PC-9 (cell line): Measurements from ENCODE around the gene RAET1G. TPM values are rescaled to one million over a fixed set of nuclear protein-coding genes. Genes with fewer than 3 reads are reported as not detected.
A peak's percentile ranks its signal among the peaks of the same experiment; 100 is the strongest.

ENCODE experiments used
- BruUV-seq: library from RNA; stranded (reverse); fragments of 400-500 nt; replicated peaks from 2 replicates; lab custom pipeline; 2021; lab: Mats Ljungman, UMichigan
- CTCF ChIA-PET: fragments of 300-600 bp; sonication (Branson Sonifier 250); formaldehyde crosslinking; loops from one replicate; lab custom pipeline; 2022; ENCODE audit warnings: antibody characterized with exemption; lab: Charles Lee
- POLR2A ChIA-PET: fragments of 300-600 bp; sonication (Branson Sonifier 250); formaldehyde crosslinking; loops from one replicate; lab custom pipeline; 2022; ENCODE audit warnings: antibody characterized with exemption; ENCODE audit not compliant: unreplicated experiment; lab: Charles Lee
- DNase-seq, 2 experiments: peaks; one replicate each; pipeline versions ENCODE4 v3.0.0 to v3.0.0-alpha.2; 2015 to 2022; ENCODE audit warnings: mixed read lengths in 1 of 2
- H2AFZ ChIP-seq: fragments of 200-600 bp; sonication (generic); 2 replicates; pipeline ENCODE4 v1.8.1; 2017; ENCODE audit warnings: antibody characterized with exemption
- H3F3A ChIP-seq: fragments of 200-600 bp; sonication (generic); 2 replicates; pipeline ENCODE4 v1.8.1; 2017; ENCODE audit warnings: antibody characterized with exemption, mild to moderate bottlenecking, low read depth; ENCODE audit not compliant: insufficient read depth
- H3K27ac ChIP-seq: fragments of 200-600 bp; sonication (generic); 2 replicates; pipeline ENCODE4 v1.6.1; 2016; ENCODE audit warnings: mixed run types
- H3K27me3 ChIP-seq: fragments of 200-600 bp; sonication (generic); 2 replicates; pipeline ENCODE4 v1.6.1; 2016; ENCODE audit warnings: low read depth, mixed run types; ENCODE audit not compliant: insufficient read depth
- H3K36me3 ChIP-seq: fragments of 200-600 bp; sonication (generic); 2 replicates; pipeline ENCODE4 v1.6.1; 2016; ENCODE audit warnings: low read depth, mixed run types
- H3K4me1 ChIP-seq: fragments of 200-600 bp; sonication (generic); replicated peaks from 2 replicates; pipeline ENCODE4 v1.6.1; 2016; ENCODE audit warnings: mixed run types; ENCODE audit not compliant: insufficient read depth
- H3K4me2 ChIP-seq: fragments of 200-600 bp; sonication (generic); 2 replicates; pipeline ENCODE4 v1.6.1; 2017; ENCODE audit warnings: mixed run types
- H3K4me3 ChIP-seq: fragments of 200-600 bp; sonication (generic); 2 replicates; pipeline ENCODE4 v1.6.1; 2016; ENCODE audit warnings: mixed run types
- H3K79me2 ChIP-seq: fragments of 200-600 bp; sonication (generic); 2 replicates; pipeline ENCODE4 v1.6.1; 2017; ENCODE audit warnings: low read depth, mixed run types
- H3K9me2 ChIP-seq: fragments of 200-600 bp; sonication (generic); 2 replicates; pipeline ENCODE4 v1.8.1; 2017; ENCODE audit warnings: mild to moderate bottlenecking; ENCODE audit not compliant: insufficient read depth
- H3K9me3 ChIP-seq: fragments of 200-600 bp; sonication (generic); 2 replicates; pipeline ENCODE4 v1.8.1; 2016; ENCODE audit warnings: low read depth; ENCODE audit not compliant: insufficient read depth
- H4K20me1 ChIP-seq: fragments of 200-600 bp; sonication (generic); 2 replicates; pipeline ENCODE4 v1.8.1; 2017; ENCODE audit not compliant: insufficient read depth
- EZH2 ChIP-seq: fragments of 200-600 bp; sonication (generic); IDR thresholded peaks from 2 replicates; pipeline ENCODE4 v1.8.0; 2017; ENCODE audit warnings: antibody characterized with exemption, low read depth
- intact Hi-C: fragments of 100-400 bp; cut with micrococcal nuclease; formaldehyde crosslinking; loops from one replicate; pipeline ENCODE4 v1.10.0; 2022; ENCODE audit not compliant: unreplicated experiment
- total RNA-seq: library from RNA; stranded (reverse); gene quantifications from 2 replicates; pipeline ENCODE4 v1.2.3, GENCODE V29; 2021
- TF ChIP-seq, protein P1 (sequence below): fragments of 200-600 bp; sonication (generic); conservative IDR thresholded peaks from 2 replicates; pipeline ENCODE4 v1.6.1; 2017; ENCODE audit warnings: mixed run types, antibody characterized with exemption, mild to moderate bottlenecking, moderate library complexity

Gene RAET1G
- total RNA-seq, 1 experiment from 2014 or later = not detected

- Histone ChIP-seq H3K4me2 (peak overlapping the region; percentile 89), H3K36me3 (no peaks in the 10 kb centered on the region), H4K20me1 (no peaks in the 10 kb centered on the region), H3K27me3 (no peaks in the 10 kb centered on the region), H2AFZ (peak overlapping the region; percentile 79), H3F3A (no peaks in the 10 kb centered on the region), H3K27ac (no peak overlapping the region), H3K9me3 (no peaks in the 10 kb centered on the region), H3K9me2 (no peaks in the 10 kb centered on the region), H3K79me2 (no peaks in the 10 kb centered on the region), H3K4me1 (peaks cover 4% of the 10 kb centered on the region), H3K4me3 (peak overlapping the region; percentile 62)
- POLR2A ChIA-PET = no interaction called here
- CTCF ChIA-PET = interaction anchor here (1.0 kb wide), 1 partner anchor 60 kb away, joined by 3 read pairs; no protein-coding TSS in a partner anchor
- no TSS peak for BruUV-seq
- TF ChIP-seq, protein P1, sequence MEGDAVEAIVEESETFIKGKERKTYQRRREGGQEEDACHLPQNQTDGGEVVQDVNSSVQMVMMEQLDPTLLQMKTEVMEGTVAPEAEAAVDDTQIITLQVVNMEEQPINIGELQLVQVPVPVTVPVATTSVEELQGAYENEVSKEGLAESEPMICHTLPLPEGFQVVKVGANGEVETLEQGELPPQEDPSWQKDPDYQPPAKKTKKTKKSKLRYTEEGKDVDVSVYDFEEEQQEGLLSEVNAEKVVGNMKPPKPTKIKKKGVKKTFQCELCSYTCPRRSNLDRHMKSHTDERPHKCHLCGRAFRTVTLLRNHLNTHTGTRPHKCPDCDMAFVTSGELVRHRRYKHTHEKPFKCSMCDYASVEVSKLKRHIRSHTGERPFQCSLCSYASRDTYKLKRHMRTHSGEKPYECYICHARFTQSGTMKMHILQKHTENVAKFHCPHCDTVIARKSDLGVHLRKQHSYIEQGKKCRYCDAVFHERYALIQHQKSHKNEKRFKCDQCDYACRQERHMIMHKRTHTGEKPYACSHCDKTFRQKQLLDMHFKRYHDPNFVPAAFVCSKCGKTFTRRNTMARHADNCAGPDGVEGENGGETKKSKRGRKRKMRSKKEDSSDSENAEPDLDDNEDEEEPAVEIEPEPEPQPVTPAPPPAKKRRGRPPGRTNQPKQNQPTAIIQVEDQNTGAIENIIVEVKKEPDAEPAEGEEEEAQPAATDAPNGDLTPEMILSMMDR = no peak
- no peak for TF ChIP-seq EZH2
- DNase-seq = no peak
- intact Hi-C loops = loop anchor here (5.0 kb wide), 2 partner anchors 203 to 378 kb away; partner anchors contain the start of gene PPIL4
Measured at GRCh38 chr6:149925253-149925973, 2.5 kb upstream of the RAET1G start.

DNA sequence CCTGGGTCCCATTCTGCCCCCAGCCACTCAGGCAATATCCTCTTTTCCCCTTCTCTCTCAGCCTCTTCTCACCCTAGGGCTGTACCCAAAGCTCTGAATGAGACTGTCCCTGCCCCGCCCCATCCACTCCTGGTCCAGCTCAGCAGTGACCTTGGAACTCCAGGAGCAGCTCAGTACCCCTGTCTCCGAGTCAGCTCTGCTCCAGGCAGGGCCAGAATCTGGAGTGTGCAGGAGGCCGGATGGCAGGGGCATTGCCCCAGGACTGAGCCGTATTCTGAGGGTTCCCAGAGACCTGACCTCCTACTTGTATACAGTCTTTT, 2.0 kb upstream of the RAET1G start:
- CTCF ChIA-PET = interaction anchor here (1.0 to 1.3 kb wide), 2 partner anchors 59 to 84 kb away, joined by 3 read pairs; no protein-coding TSS in a partner anchor
- intact Hi-C loops = loop anchor here (5.0 kb wide), 3 partner anchors 203 to 378 kb away; partner anchors contain the start of genes GINM1 and PPIL4

DNA sequence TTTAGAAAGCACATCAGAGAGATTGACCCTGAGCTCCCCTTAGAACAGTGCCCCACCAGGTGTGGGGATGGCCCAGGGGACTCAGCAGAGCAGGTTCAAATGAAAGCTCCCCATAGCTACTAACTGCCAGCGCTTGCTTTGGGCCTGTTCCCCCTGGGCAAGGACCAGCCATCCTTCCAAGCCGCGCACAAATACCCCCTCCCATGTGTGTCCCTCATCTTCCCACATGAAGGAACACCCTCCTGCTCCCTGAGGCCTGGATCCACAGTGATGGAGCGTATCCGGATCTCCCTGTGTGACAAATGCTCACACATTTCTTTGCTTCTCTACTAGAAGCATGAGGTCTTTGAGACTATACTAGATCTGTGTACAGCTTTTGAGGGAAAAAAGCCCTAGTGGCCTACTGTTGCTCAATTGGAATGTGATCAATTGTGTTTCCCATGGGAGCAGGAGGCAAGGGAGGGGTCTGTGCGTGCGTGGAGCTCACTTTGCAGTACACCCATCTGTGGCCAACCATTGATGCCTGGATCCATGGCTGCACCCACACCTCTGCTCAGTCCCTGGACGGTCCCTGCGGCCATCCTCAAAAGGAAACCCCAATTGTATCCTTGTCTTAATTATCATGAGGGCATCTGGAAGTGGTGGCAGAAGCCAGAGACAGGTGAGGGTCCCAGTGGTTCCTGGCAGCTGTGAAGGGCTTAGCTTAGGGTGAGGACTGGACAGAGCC, 1.4 kb upstream of the RAET1G start:
- H3K4me3 ChIP-seq = no peak overlapping the region
- intact Hi-C loops = loop anchor here (5.0 kb wide), 1 partner anchor 357 kb away; the partner anchor contains the start of gene GINM1
- ChIA-PET POLR2A (no interaction called here), CTCF (interaction anchor here (0.6 to 1.3 kb wide), 3 partner anchors 59 to 121 kb away, joined by 3 read pairs; no protein-coding TSS in a partner anchor)
- no peak overlapping the region for H3K27ac ChIP-seq
- H4K20me1 ChIP-seq = no peaks in the 10 kb centered on the region
- H3K27me3 ChIP-seq = no peaks in the 10 kb centered on the region
- no peaks in the 10 kb centered on the region for H3K36me3 ChIP-seq
- no peak for DNase-seq
- no peaks in the 10 kb centered on the region for H3K9me3 ChIP-seq
- H2AFZ ChIP-seq = no peak overlapping the region
- no peak overlapping the region for H3K4me2 ChIP-seq
- no peaks in the 10 kb centered on the region for H3K9me2 ChIP-seq
- H3K4me1 ChIP-seq = peaks cover 4% of the 10 kb centered on the region
- no TSS peak for BruUV-seq
- no peak for TF ChIP-seq EZH2
- TF ChIP-seq, protein P1 = no peak
- no peaks in the 10 kb centered on the region for H3F3A ChIP-seq
- no peaks in the 10 kb centered on the region for H3K79me2 ChIP-seq

More for the DNA sequence above, 2.0 kb upstream of the RAET1G start:
- H3K4me1 ChIP-seq = peaks cover 4% of the 10 kb centered on the region
- H3K79me2 ChIP-seq = no peaks in the 10 kb centered on the region
- H4K20me1 ChIP-seq = no peaks in the 10 kb centered on the region
- H3K27ac ChIP-seq = no peak overlapping the region
- no peak overlapping the region for H2AFZ ChIP-seq
- H3K9me3 ChIP-seq = no peaks in the 10 kb centered on the region
- TF ChIP-seq, protein P1 = no peak
- TF ChIP-seq EZH2 = no peak
- H3K36me3 ChIP-seq = no peaks in the 10 kb centered on the region
- H3K4me2 ChIP-seq = no peak overlapping the region
- POLR2A ChIA-PET = no interaction called here
- no peak overlapping the region for H3K4me3 ChIP-seq
- no TSS peak for BruUV-seq
- DNase-seq = no peak
- no peaks in the 10 kb centered on the region for H3F3A ChIP-seq
- H3K9me2 ChIP-seq = no peaks in the 10 kb centered on the region
- H3K27me3 ChIP-seq = no peaks in the 10 kb centered on the region
